ENCODE data around the gene SLC22A23.

SLC22A23 gene

GRCh38 chr6:3352678-3353077, 104.2 kb downstream of the SLC22A23 start:
- FAIRE-seq (no peak), DNase-seq (ENCODE audit: insufficient read length, low spot score) (no peak)
- TF ChIP-seq CTCF (IDR thresholded peaks at IDR 0.05; ENCODE audit: insufficient read depth, missing control alignments), result no peak

GRCh38 chr6:3351829-3352524, 104.9 kb downstream of the SLC22A23 start:
- no peak for FAIRE-seq
- no peak for TF ChIP-seq CTCF (IDR thresholded peaks at IDR 0.05; ENCODE audit: insufficient read depth, missing control alignments)

GRCh38 chr6:3351105-3351676, 105.7 kb downstream of the SLC22A23 start:
- no peak for FAIRE-seq
- DNase-seq (ENCODE audit: insufficient read length, low spot score), result no peak
- TF ChIP-seq CTCF (IDR thresholded peaks at IDR 0.05; ENCODE audit: insufficient read depth, missing control alignments), result no peak

More at GRCh38 chr6:3351829-3352524, 104.9 kb downstream of the SLC22A23 start:
- no peak for DNase-seq (ENCODE audit: insufficient read length, low spot score)

GRCh38 chr6:3350252-3350796, 106.5 kb downstream of the SLC22A23 start:
- DNase-seq (ENCODE audit: insufficient read length, low spot score) (no peak), FAIRE-seq (no peak)
- TF ChIP-seq CTCF (IDR thresholded peaks at IDR 0.05; ENCODE audit: insufficient read depth, missing control alignments), result no peak

- TF ChIP-seq CTCF (IDR thresholded peaks at IDR 0.05; ENCODE audit: insufficient read depth, missing control alignments), result no peak
- FAIRE-seq, result no peak
- no peak for DNase-seq (ENCODE audit: insufficient read length, low spot score)
Measured at GRCh38 chr6:3349388-3350251, 107.2 kb downstream of the SLC22A23 start.

GRCh38 chr6:3348821-3349220, 108.0 kb downstream of the SLC22A23 start:
- no peak for TF ChIP-seq CTCF (IDR thresholded peaks at IDR 0.05; ENCODE audit: insufficient read depth, missing control alignments)
- DNase-seq (ENCODE audit: insufficient read length, low spot score), result no peak
- FAIRE-seq, result no peak

Measured in D721Med (cell line).